Astrocyte (in vitro differentiated cells and primary cell): Measurements from ENCODE around the gene HSPG2.

ENCODE experiments used
- CTCF ChIP-seq: IDR thresholded peaks from 2 replicates; pipeline ENCODE4 v1.5.1; 2011; ENCODE audit warnings: low read depth, mild to moderate bottlenecking, inconsistent platforms, low read length, moderate library complexity; ENCODE audit not compliant: insufficient read depth
- EZH2 ChIP-seq: IDR thresholded peaks from 2 replicates; pipeline ENCODE4 v1.6.1; 2012; ENCODE audit warnings: mild to moderate bottlenecking, low read length, inconsistent platforms; ENCODE audit not compliant: insufficient read depth

GRCh38 chr1:21874778-21875547 lies 62.1 kb downstream of the HSPG2 start:
- TF ChIP-seq CTCF, result no peak
- no peak for TF ChIP-seq EZH2
